K562 (cell line): Measurements from ENCODE around the gene USP22. TPM values are rescaled to one million over a fixed set of nuclear protein-coding genes. Genes with fewer than 3 reads are reported as not detected.

Experiments used
- ATAC-seq: fragments of 200-7000 bp; cut with Tn5 transposase; 3 replicates; pipeline ENCODE4 v1.9.1; 2020; ENCODE audit warnings: moderate library complexity
- BruUV-seq: library from RNA; stranded (reverse); fragments of 400-500 nt; replicated peaks from 2 replicates; lab custom pipeline; 2021; lab: Mats Ljungman, UMichigan
- CTCF ChIA-PET: fragments of 300-600 bp; formaldehyde crosslinking; extraction: SDS; loops from one replicate; lab custom pipeline; 2021; ENCODE audit warnings: low intra/inter-chr PET ratio; lab: Yijun Ruan, JAX
- POLR2A ChIA-PET: fragments of 300-600, 350-650 bp; sonication (Branson Sonifier 250); formaldehyde crosslinking; extraction: SDS; loops from one replicate; lab custom pipeline; 2021; ENCODE audit warnings: antibody characterized with exemption, inconsistent platforms; lab: Yijun Ruan, JAX
- DNase-seq, 4 experiments: peaks; one replicate each; pipeline versions ENCODE4 v3.0.0 to v3.0.0-alpha.2; 2011 to 2018; ENCODE audit warnings: low spot score in 3 of 4, mixed read lengths in 3 of 4; ENCODE audit errors: extremely low read depth in 1 of 4
- FAIRE-seq: peaks from 2 replicates; lab custom pipeline; 2011; peaks lifted over from hg19 to GRCh38; lab: Jason Lieb, UNC
- H2AFZ ChIP-seq: 2 replicates; pipeline ENCODE4 v1.6.0; 2011; ENCODE audit warnings: low read depth, low read length, control low read depth, inconsistent platforms
- H3K27ac ChIP-seq: fragments of 200-600 bp; 3 replicates; pipeline ENCODE4 v1.8.0; 2011; ENCODE audit warnings: low read depth, mild to moderate bottlenecking, control low read depth, inconsistent platforms, low read length, moderate library complexity, mixed read lengths; ENCODE audit errors: extremely low read depth
- H3K27me3 ChIP-seq, 2 experiments: fragments of 300-600 bp in 1 of 2; 2 replicates in 1 of 2; 3 replicates in 1 of 2; pipeline versions ENCODE4 v1.6.0 to v1.8.0; 2011; ENCODE audit warnings: inconsistent platforms in 2 of 2, low read length in 2 of 2, mild to moderate bottlenecking in 1 of 2, mixed read lengths in 1 of 2, moderate library complexity in 1 of 2; ENCODE audit not compliant: control insufficient read depth in 2 of 2, insufficient read depth in 2 of 2
- H3K36me3 ChIP-seq: fragments of 300-600 bp; 3 replicates; pipeline ENCODE4 v1.8.0; 2011; ENCODE audit warnings: mild to moderate bottlenecking, low read length, inconsistent platforms; ENCODE audit not compliant: control insufficient read depth, insufficient read depth
- H3K4me1 ChIP-seq, 2 experiments: fragments of 200-600 bp in 1 of 2; replicated peaks in 1 of 2; 2 replicates in 1 of 2; 3 replicates in 1 of 2; pipeline versions ENCODE4 v1.5.1 to v1.8.0; 2011; ENCODE audit warnings: inconsistent platforms in 2 of 2, low read length in 2 of 2, mild to moderate bottlenecking in 1 of 2, mixed read lengths in 1 of 2, moderate library complexity in 1 of 2; ENCODE audit not compliant: control insufficient read depth in 2 of 2, insufficient read depth in 2 of 2
- H3K4me2 ChIP-seq: 2 replicates; pipeline ENCODE4 v1.6.1; 2011; ENCODE audit warnings: low read length, control low read depth, inconsistent platforms, mixed read lengths; ENCODE audit not compliant: insufficient read depth
- H3K4me3 ChIP-seq: fragments of 200-600 bp; sonication (generic), shearing (Covaris generic); 2 replicates; pipeline ENCODE4 v1.5.1; 2016; ENCODE audit warnings: control low read depth, inconsistent platforms
- H3K79me2 ChIP-seq: fragments of 200-600 bp; 3 replicates; pipeline ENCODE4 v1.8.0; 2011; ENCODE audit warnings: low read length, inconsistent platforms; ENCODE audit not compliant: control insufficient read depth, insufficient read depth
- H3K9ac ChIP-seq, 2 experiments: 2 replicates each; pipeline versions ENCODE4 v1.6.0 to v1.6.1; 2011; ENCODE audit warnings: low read depth in 2 of 2, low read length in 2 of 2, control low read depth in 1 of 2, inconsistent platforms in 1 of 2, mild to moderate bottlenecking in 1 of 2, mixed read lengths in 1 of 2; ENCODE audit not compliant: insufficient read depth in 1 of 2
- H3K9me1 ChIP-seq: one replicate; pipeline ENCODE4 v1.6.0; 2011; ENCODE audit warnings: inconsistent platforms, mild to moderate bottlenecking, low read length, moderate library complexity; ENCODE audit not compliant: control insufficient read depth, insufficient read depth
- H3K9me3 ChIP-seq: replicated peaks from 2 replicates; pipeline ENCODE4 v1.5.1; 2011; ENCODE audit warnings: low read depth, low read length, inconsistent platforms; ENCODE audit not compliant: control insufficient read depth, insufficient read depth
- H4K20me1 ChIP-seq: replicated peaks from 2 replicates; pipeline ENCODE4 v1.6.1; 2011; ENCODE audit warnings: low read length, inconsistent platforms, mixed read lengths; ENCODE audit not compliant: control insufficient read depth, insufficient read depth
- KDM5B ChIP-seq: fragments of 200-600 bp; sonication (generic); IDR thresholded peaks from 2 replicates; pipeline ENCODE4 v1.6.1; 2012; ENCODE audit warnings: low read depth, mild to moderate bottlenecking, moderate library complexity, low read length, control low read depth, inconsistent platforms; ENCODE audit not compliant: insufficient replicate concordance
- MCM3 ChIP-seq: fragments of 450-650 bp; IDR thresholded peaks from 2 replicates; pipeline ENCODE4 v1.6.1; 2016
- SMARCE1 ChIP-seq: fragments of 450-650 bp; IDR thresholded peaks from 2 replicates; pipeline ENCODE4 v1.7.1; 2016; ENCODE audit warnings: mild to moderate bottlenecking
- STAT5B ChIP-seq: fragments of 250-450 bp; sonication (Bioruptor Pico); IDR thresholded peaks from 2 replicates; pipeline ENCODE4 v1.8.0; 2021; ENCODE audit warnings: mild to moderate bottlenecking, inconsistent platforms
- TGIF2 ChIP-seq: sonication (generic); formaldehyde crosslinking; IDR thresholded peaks from 2 replicates; pipeline ENCODE4 v1.8.1; 2022; ENCODE audit warnings: mild to moderate bottlenecking, missing genetic modification reagents, moderate library complexity
- WHSC1 ChIP-seq: IDR thresholded peaks from one replicate; pipeline ENCODE4 v1.6.1; 2012; ENCODE audit warnings: low read length, control low read depth, inconsistent platforms
- ZKSCAN8 ChIP-seq: fragments of 200-800 bp; sonication (Bioruptor generic); IDR thresholded peaks from 2 replicates; pipeline ENCODE4 v1.6.1; 2016; ENCODE audit warnings: missing genetic modification characterization, missing compliant biosample characterization
- ZNF436 ChIP-seq: fragments of 250-450, 450-650 bp; sonication (Bioruptor Pico); formaldehyde crosslinking; IDR thresholded peaks from 2 replicates; pipeline ENCODE4 v1.7.0; 2020; ENCODE audit warnings: mild to moderate bottlenecking
- WGBS: fragments of 100-300 bp; shearing (Covaris generic); methylation state at CpG from one replicate; pipeline ENCODE4 v1.1.6; 2016; ENCODE audit warnings: low coverage, mixed read lengths; ENCODE audit not compliant: insufficient coverage; ENCODE audit errors: missing lambda C conversion rate; 5-methylcytosine and 5-hydroxymethylcytosine counted together
- in situ Hi-C: fragments of 300-500 bp; cut with MboI; formaldehyde crosslinking; loops from 4 replicates; pipeline ENCODE4 v1.15.0; 2018; ENCODE audit warnings: inconsistent platforms, mixed read lengths
- intact Hi-C: fragments of 100-400 bp; cut with micrococcal nuclease; formaldehyde crosslinking; loops from 2 replicates; pipeline ENCODE4 v1.14.2; 2022
- polyA plus RNA-seq, 8 experiments: library from polyadenylated mRNA; depleted of rRNA in 4 of 8; stranded (reverse) in 5 of 8; unstranded in 3 of 8; fragments of >200 nt; fragmentation: Nextera tagmentation in 2 of 8; fragmentation: Illumina TruSeq in 1 of 8; extraction: Ambion mirVana in 2 of 8; extraction: Trizol in 1 of 8; gene quantifications; 2 replicates each; pipeline versions ENCODE4 v1.2.1 to v1.2.3, GENCODE V29; 2011 to 2014; ENCODE audit warnings: inconsistent platforms in 1 of 8, missing spikeins in 1 of 8
- total RNA-seq, 7 experiments: library from RNA; depleted of rRNA in 6 of 7; stranded (reverse); fragments of >200 nt in 6 of 7; fragmentation: Illumina TruSeq in 2 of 7; extraction: Trizol in 2 of 7; gene quantifications; 2 replicates each; pipeline versions ENCODE4 v1.2.1 to v1.2.3, GENCODE V29; 2011 to 2021; ENCODE audit warnings: low replicate concordance in 1 of 7

Gene USP22
- total and polyA plus RNA-seq, 9 of the 15 experiments (the other 6 are each of a cell fraction or from before 2014, with no cell fraction given) = 6.5 to 113 (median 58.9) TPM

- DNase-seq = no peak
- Histone ChIP-seq H3K36me3 (peaks cover 24% of the 10 kb centered on the region; the same call in 1 of the 3 replicates), H3K9me3 (no peaks in the 10 kb centered on the region), H3K9ac (no peak overlapping the region), H3K4me1 (no peaks in the 10 kb centered on the region), H3K27me3 (no peaks in the 10 kb centered on the region), H3K4me3 (no peak overlapping the region), H2AFZ (no peak overlapping the region), H4K20me1 (no peaks in the 10 kb centered on the region), H3K79me2 (no peaks in the 10 kb centered on the region), H3K27ac (no peak overlapping the region), H3K4me2 (no peak overlapping the region), H3K9me1 (no peaks in the 10 kb centered on the region)
- no peak for FAIRE-seq
- intact Hi-C loops = no loop called here
- in situ Hi-C loops = no loop called here
- no peak for TF ChIP-seq MCM3
- TF ChIP-seq STAT5B = no peak
- TF ChIP-seq KDM5B = no peak
- no peak for TF ChIP-seq SMARCE1
- TF ChIP-seq ZNF436 (CRISPR knock-in tag) = no peak
- TF ChIP-seq WHSC1 = no peak
- POLR2A ChIA-PET = no interaction called here
- WGBS = 60% methylated on average over 4 of the region's 5 CpGs
- ATAC-seq = no peak
- BruUV-seq = no TSS peak
- CTCF ChIA-PET = no interaction called here
These were observed 81.2 kb downstream of the USP22 start for GRCh38 chr17:20961586-20961985.

- no peak for DNase-seq
- Histone ChIP-seq H2AFZ (no peak overlapping the region), H3K4me1 (no peaks in the 10 kb centered on the region), H3K9ac (no peak overlapping the region), H3K27ac (no peak overlapping the region), H3K9me1 (no peaks in the 10 kb centered on the region), H4K20me1 (no peaks in the 10 kb centered on the region), H3K79me2 (no peaks in the 10 kb centered on the region), H3K36me3 (peaks cover 27% of the 10 kb centered on the region; the same call in 1 of the 3 replicates), H3K9me3 (no peaks in the 10 kb centered on the region), H3K4me3 (no peak overlapping the region), H3K27me3 (no peaks in the 10 kb centered on the region), H3K4me2 (no peak overlapping the region)
- CTCF ChIA-PET = no interaction called here
- no peak for FAIRE-seq
- ATAC-seq = no peak
- 41% methylated on average over 7 of the region's 7 CpGs for WGBS
- in situ Hi-C loops = no loop called here
- POLR2A ChIA-PET = no interaction called here
- no TSS peak for BruUV-seq
- intact Hi-C loops = no loop called here
- TF ChIP-seq TGIF2 (CRISPR knock-in tag) (no peak), ZKSCAN8 (CRISPR knock-in tag) (no peak)
These were observed 81.9 kb downstream of the USP22 start for GRCh38 chr17:20960871-20961270.
